ENCODE results near the gene AKR1C3.
"Not testable (repeated sequence)": the region's sequence is repeated elsewhere in the genome, so short reads cannot be mapped to it uniquely, and the experiment has no call there.

AKR1C3 gene

DNA sequence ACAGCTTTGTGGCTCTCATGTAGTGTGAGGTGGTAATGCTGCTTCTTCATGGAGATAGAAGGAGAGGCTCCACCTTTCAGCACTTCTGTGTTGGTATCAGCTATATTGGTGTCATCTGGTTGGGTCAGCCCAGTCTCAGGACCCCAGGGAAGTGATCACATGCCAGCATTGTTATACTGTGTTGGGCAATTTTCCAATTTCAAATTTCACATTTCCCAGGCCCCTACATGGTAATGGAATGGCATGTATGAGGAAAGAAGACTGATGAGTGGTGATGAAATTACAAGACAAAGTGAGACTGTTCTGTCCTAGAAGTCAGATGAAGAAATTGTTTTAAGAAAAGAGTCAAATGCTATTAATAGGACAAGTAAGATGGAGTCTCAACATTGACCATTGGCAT is 3.7 kb upstream of the AKR1C3 start:
- in situ Hi-C loops (cut with MboI; ENCODE audit: low sequenced_read_pairs, unreplicated experiment) = no loop called here
- no peak for DNase-seq (ENCODE audit: low spot score)
- TF ChIP-seq, protein P1, sequence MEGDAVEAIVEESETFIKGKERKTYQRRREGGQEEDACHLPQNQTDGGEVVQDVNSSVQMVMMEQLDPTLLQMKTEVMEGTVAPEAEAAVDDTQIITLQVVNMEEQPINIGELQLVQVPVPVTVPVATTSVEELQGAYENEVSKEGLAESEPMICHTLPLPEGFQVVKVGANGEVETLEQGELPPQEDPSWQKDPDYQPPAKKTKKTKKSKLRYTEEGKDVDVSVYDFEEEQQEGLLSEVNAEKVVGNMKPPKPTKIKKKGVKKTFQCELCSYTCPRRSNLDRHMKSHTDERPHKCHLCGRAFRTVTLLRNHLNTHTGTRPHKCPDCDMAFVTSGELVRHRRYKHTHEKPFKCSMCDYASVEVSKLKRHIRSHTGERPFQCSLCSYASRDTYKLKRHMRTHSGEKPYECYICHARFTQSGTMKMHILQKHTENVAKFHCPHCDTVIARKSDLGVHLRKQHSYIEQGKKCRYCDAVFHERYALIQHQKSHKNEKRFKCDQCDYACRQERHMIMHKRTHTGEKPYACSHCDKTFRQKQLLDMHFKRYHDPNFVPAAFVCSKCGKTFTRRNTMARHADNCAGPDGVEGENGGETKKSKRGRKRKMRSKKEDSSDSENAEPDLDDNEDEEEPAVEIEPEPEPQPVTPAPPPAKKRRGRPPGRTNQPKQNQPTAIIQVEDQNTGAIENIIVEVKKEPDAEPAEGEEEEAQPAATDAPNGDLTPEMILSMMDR (IDR thresholded peaks at IDR 0.05; ENCODE audit: borderline replicate concordance, control extremely low read depth, extremely low read depth, insufficient read depth, missing control alignments) = no peak

DNA sequence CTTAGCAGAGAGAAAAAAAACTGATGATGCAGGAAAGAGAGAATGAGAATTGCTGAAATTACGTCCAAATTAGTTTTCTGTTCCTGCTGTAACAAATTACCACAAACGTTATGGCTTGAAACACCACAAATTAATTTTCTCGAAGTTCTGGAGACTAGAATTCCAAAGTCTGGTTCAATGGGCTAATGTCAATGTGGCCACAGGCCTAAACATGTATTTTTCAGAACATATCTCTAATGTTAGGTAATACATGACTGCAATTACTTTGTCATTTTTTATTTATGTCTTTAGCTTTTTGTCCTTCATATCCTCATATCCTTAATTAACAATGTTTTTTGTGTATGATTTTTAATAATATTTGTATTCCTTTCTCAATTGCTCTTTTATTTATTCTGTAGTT is 3.0 kb upstream of the AKR1C3 start:
- in situ Hi-C loops (cut with MboI; ENCODE audit: low sequenced_read_pairs, unreplicated experiment) = no loop called here
- no peak for DNase-seq (ENCODE audit: low spot score)
- TF ChIP-seq, protein P1 (IDR thresholded peaks at IDR 0.05; ENCODE audit: borderline replicate concordance, control extremely low read depth, extremely low read depth, insufficient read depth, missing control alignments) = no peak

DNA sequence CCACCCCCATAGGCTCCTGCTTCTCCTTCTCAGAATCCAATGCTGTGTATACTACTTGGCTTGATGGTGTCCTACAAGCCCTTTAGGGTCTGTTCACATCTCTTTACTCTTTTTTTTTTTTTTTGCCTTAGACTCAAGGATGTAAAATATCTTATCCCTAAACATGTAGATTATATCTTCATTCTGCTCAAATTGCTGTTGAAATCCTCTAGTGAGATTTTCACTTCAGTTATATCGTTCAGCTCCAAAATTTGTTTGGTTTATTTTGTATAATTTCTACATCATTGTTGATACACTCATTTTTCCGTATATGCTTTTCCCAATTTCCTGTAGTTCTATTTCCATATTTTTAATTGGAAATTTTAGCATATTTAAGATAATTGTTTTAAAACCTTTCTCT is 1.8 kb upstream of the AKR1C3 start:
- no peak for DNase-seq (ENCODE audit: low spot score)
- in situ Hi-C loops (cut with MboI; ENCODE audit: low sequenced_read_pairs, unreplicated experiment) = no loop called here
- TF ChIP-seq, protein P1 (IDR thresholded peaks at IDR 0.05; ENCODE audit: borderline replicate concordance, control extremely low read depth, extremely low read depth, insufficient read depth, missing control alignments) = no peak

DNA sequence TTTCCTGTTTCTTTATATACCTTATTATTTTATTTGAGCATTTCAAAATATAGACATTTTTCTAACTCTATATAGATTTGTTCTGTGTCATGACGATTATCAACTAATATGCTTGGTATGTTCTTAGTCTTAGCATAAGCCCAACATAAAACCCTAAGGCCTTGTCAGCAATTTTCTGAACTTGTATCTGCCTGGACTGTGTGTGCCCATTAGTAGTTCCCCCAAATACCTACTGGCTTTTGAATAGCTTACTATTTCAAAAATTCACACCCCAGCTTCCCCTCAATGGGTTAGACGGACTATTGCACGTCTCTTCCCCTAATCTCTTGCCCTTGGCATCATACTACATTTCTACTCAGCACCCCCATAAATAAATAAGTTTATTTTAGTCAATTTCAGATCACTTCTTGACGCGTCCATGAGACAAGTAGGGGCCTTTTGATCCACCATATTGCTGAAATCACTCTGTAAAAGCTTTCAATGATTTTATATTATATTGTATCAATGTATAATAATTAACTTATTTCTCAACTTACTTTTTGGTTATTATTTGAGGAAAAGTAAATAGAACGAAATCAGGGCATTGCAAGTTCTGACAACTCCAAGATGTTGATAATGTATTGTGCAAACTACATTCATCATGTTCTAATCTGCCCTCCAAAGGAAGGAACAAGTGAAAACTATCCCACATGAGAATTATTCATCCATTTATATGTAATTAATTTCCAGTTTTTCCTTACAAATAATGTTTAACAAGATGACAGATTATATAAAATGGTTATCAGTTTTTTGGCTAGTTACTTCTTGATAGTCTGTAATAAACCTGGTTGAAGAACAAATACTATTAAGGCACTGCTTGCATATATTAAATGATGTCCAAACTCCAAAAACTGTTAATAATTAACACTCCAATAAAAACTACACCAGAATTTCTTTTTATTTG is 1.1 kb upstream of the AKR1C3 start:
- TF ChIP-seq, protein P1 (IDR thresholded peaks at IDR 0.05; ENCODE audit: borderline replicate concordance, control extremely low read depth, extremely low read depth, insufficient read depth, missing control alignments) = no peak
- in situ Hi-C loops (cut with MboI; ENCODE audit: low sequenced_read_pairs, unreplicated experiment) = no loop called here
- no peak for DNase-seq (ENCODE audit: low spot score)

DNA sequence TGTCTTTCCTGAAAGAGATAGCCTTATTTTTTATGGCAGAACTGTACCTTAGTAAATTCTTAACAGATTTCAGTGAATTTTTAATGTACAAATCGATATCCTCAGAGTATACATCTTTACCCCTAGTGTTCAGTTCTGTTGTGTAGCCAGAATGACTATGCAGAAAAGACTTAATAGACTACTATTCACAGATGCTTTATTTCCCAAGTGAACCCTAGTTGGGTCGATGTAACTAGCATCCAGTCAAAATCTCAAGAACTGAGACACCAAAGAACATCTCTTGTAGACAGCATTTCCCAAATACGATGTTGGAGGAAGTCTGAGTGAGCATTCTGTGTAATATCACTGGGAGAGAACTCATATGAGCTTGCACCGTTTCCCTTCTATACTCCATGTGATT is 1.5 kb downstream of the AKR1C3 start:
- DNase-seq (ENCODE audit: low spot score) = no peak
- TF ChIP-seq, protein P1 (IDR thresholded peaks at IDR 0.05; ENCODE audit: borderline replicate concordance, control extremely low read depth, extremely low read depth, insufficient read depth, missing control alignments) = no peak
- in situ Hi-C loops (cut with MboI; ENCODE audit: low sequenced_read_pairs, unreplicated experiment) = no loop called here

- in situ Hi-C loops (cut with MboI; ENCODE audit: low sequenced_read_pairs, unreplicated experiment) = no loop called here
- TF ChIP-seq, protein P1 (IDR thresholded peaks at IDR 0.05; ENCODE audit: borderline replicate concordance, control extremely low read depth, extremely low read depth, insufficient read depth, missing control alignments) = no peak
- no peak for DNase-seq (ENCODE audit: low spot score)
Observed at GRCh38 chr10:5096108-5096507, 1.9 kb downstream of the AKR1C3 start.

DNA sequence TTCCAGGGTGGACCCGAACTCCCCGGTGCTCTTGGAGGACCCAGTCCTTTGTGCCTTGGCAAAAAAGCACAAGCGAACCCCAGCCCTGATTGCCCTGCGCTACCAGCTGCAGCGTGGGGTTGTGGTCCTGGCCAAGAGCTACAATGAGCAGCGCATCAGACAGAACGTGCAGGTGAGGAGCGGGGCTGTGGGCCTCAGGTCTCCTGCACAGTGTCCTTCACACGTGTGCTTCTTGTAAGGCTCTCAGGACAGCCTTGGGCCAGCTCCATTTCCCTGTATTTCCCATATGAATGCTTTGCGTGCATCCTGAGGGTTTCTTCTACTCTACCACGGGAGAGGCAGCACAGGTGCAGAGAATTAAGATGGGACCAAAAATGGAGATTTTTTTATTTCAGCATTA is 8.3 kb downstream of the AKR1C3 start:
- DNase-seq (ENCODE audit: low spot score); in situ Hi-C loops (cut with MboI; ENCODE audit: low sequenced_read_pairs, unreplicated experiment): not testable (repeated sequence)
